NAMALWA (cell line): ENCODE measurements around the gene MEGF11.

Source experiments
- DNase-seq: peaks from one replicate; pipeline ENCODE4 v3.0.0-alpha.2; 2015; ENCODE audit warnings: low spot score

The MEGF11 gene

GRCh38 chr15:66112388-66112787 is 141.2 kb downstream of the MEGF11 start:
- no peak for DNase-seq

DNA sequence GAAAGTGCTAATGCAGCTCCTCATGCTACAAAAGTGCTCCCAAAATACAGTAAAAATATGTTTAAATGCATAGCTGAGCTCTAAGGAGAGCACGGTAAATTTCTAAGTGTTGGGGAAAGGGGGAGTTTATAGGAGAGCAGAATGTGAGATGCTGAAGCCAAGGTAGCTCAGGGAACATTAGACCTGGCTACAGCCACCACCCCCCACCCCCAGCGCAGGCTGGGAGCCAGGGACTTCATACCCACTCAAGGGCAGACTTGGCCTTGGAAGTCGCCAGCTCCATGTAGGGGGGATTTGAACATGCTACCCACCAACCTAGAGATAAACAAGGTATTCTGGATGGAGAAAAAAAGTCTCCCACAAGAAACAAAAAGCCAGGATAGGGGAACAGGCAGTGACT is 142.2 kb downstream of the MEGF11 start:
- DNase-seq = no peak

DNA sequence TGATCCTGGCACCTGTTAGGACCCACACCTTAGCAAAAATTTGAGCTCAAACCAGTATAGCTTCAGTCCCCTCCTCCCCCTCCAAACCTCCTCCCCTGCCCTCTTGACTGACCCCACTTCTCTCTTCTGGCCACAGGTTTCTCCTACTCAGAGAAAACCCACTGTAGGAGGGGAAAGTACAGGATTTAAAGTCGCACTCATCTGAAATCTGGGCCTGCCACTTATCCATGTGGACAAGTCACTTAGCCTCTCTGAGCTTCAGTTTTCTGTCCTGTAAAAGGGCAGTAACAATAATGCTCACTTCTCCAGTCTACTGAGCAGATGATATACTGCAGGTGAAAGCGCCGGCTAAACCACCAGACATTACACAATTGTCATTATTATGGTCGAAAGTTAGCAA is 142.7 kb downstream of the MEGF11 start:
- DNase-seq = no peak

- no peak for DNase-seq
Measured at GRCh38 chr15:66109826-66110225, 143.7 kb downstream of the MEGF11 start.

GRCh38 chr15:66108483-66109265 is 144.9 kb downstream of the MEGF11 start:
- DNase-seq = no peak

DNA sequence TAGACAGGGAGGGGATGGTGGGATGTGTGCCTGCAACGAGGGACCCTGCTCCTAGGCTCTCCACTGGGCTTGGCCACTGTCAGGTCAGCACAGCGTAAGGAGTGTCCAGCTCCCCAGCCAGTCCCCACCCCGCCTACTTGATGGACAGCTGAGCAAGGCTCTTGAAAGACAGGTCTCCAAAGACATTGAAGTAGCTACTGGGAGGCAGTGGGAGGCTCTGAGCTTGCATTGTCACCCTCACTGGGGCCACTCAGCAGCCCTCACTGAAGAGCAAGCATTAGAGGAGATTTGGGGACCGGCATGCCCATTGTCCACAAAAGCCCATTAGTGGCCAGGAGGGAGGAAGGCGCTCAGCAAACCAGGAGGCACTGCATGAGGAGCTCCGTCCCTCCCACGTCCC is 146.5 kb downstream of the MEGF11 start:
- no peak for DNase-seq

DNA sequence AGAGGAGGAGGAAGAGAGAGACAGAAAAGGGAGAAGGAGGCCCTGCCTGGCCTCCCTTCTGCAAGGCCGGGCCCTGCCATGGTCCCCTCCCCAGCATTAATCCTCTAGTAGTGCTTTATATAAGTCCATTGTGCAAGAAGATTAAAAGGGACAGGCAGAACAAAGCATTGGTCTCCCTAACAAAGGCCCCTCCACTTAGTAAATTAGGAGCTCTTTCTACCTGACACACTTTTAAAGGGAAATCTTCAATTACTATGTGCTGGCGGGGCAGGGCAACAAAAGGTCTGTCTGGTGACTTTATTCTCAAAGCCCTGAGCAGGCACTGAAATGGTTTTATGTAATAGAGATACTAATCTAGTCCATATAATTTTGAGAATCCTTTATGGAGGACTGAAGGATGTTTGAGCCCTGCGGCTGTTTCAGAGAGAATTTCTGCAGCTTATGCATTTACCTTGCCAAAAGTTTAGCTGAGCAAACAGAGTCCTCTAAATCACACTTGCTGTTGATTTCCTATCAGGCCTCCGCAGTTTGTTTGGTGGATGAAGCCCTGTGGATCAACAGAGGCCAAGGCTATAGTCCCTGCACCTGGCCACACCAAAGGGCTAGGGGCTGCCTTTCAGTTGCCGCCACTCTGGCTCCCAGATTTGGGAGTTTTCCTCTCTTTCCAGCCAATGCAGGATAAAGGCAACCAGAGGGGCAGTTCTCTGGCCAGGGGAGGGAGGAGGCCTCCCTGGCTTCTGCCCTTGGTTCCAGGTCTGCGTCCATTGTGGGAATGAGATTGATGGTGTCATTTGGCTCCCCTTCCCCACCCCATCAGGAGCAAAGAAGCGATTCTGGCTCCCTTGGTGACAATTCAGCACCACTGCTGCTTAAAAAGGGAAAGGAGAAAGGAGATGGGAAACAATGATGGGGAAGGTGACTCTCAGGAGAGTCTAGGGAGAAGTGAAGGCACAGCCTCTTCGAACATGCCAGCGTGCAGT is 148.0 kb downstream of the MEGF11 start:
- no peak for DNase-seq

DNA sequence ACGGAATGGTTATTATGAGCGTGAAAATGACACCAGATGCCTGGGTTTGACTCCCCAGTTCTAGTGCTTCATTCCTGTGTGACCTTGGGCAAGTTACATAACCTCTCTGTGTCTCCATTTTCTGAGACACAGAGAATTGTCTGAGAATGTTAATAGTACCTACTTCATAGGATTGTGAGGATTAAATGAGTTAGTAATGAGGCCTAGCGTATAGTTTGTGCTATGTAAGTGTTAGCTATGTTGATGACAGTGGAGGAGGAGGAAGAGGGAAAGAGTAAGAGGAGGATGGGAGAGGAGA is 150.3 kb downstream of the MEGF11 start:
- no peak for DNase-seq

DNA sequence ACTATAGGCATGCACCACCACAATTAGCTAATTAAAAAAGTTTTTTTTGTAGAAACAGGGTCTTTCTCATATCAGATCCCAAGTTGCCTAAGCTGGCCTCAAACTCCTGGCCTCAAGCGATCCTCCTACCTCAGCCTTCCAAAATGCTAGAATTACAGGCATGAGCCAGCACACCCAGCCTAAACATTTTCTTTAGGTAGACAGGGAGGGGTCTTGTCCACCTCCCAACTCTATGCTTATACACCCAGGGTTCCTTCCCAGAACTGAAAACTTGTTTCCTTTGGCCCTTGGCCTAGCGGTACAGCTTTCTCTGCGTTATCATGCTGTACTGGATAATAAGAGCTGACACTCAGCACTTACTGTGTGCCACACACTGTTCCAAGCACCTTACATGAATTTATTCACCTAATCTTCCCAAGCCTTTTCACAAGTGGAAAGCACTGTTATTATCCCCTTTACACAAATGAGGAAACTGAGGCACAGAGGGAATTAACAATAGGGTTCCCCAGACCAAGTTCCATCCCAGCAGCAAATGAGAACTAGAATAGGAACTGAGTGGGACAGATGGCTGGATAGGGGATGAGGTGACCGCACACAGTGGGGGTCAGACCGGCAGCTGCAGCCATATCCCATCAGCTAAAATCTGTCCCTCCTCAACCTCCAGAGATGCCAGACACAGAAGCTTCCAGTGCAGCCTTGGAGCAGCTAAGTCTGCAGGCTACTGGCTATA is 150.8 kb downstream of the MEGF11 start:
- no peak for DNase-seq

GRCh38 chr15:66101715-66102395 is 151.7 kb downstream of the MEGF11 start:
- DNase-seq = no peak

- DNase-seq = no peak
Measured at GRCh38 chr15:66100761-66101160, 152.8 kb downstream of the MEGF11 start.

DNA sequence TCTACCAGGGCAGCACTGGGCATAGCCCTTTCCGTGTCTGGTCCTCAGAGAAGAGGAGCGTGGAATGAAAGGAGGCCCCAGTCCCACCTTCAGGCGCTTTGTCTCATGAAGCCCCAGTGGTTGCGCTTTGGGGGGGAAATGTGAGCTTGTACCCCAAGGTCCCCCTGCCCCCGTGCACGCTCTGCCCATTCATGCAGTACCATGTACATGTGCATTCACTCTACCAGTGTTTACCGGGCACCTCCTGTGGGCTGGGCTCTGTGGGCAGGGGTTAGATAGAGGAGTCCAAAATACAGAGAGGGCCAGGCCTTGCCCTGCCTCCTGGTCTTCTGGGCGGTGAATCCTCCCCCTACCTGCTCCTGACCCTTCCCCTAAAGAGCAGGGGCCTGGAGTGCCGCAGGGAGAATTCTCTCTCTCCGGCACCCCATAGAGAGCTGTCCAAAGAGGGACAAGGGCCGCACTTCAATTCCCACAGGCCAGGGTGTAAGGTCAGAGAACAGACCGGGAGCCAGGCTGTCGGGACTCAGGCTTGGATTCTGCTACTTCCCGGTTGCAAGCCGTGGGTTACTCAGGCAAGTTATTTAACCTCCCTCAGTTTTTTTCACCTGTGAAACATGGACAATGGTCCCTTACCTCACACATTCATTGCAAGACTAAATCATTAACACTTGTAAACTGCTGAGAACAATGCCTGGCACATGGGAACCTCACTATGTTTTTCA is 153.4 kb downstream of the MEGF11 start:
- no peak for DNase-seq

DNA sequence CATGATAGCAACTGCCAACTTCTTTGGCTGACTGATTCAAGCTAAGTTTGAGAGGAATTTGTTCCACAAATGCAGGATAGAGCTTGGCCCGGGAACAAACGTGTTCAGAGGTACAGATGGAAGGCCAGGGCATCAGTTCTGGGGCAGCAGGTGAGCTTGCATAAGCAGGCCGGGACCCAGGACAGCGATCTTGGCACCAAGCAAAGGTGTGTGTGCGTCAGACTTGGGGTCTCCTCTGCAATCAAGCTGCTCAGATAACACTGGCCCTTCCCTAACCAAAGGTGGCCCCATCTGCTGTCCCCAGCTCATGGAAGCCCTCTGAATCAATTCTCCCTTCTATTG is 155.6 kb downstream of the MEGF11 start:
- no peak for DNase-seq

- no peak for DNase-seq
Measured at GRCh38 chr15:66097151-66098021, 156.2 kb downstream of the MEGF11 start.

GRCh38 chr15:66096688-66097058 is 156.9 kb downstream of the MEGF11 start:
- no peak for DNase-seq

DNA sequence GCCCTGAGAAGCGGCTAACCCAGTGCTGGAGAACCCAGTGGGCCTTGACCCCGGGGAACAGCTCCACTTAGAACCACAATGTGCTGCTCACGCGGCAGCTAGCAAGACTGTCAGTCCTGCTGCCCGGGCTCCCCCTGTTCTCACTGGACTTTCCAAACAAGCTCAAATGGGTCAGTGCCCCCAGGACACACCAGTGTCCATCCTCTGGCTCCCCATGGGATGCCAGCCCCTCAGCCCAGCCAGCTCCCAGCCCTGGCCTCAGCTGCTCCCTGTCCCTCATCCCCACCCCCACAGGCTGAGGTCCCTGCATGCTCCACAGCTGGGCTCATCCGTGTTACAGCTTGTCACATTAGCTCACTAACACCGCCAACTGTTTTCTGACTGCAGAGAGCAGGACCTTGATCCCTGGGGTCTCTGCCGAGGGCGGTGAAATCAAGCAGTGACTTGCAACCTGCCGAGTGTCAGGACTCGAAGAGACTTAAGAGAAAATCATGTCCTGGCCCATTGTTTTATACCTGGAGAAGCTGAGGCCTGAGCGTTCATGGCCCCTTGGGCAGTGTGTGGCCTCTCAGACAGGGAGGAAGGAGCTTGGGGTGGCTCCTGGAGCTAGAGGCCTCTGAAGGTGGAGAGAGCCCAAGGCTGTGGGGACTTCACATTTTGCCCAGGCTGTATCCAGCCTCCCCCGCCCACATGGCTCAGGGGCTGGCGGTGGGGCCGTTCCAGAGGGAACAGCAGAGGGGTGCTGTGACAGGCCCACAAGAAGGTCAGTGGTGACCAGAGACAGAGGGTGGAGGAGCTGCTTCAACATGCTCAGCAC is 157.5 kb downstream of the MEGF11 start:
- DNase-seq = no peak

DNA sequence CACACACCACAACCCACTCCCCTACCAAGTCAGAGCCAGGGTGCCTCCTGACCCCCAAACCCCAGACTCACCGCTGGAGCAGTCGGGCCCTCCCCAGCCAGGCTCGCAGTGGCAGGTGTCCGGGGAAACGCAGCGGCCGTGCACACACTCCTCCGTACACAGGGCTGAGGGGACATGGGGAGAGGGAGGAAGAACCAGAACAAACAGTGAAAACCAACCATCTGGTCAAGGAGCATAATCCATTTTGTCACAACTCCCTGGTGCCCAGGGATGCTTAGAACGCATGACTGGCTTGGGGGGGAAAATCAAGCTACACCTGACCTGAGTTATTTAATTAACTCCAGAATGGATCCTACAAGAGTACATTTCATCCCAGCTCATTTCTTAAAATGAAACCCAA is 159.2 kb downstream of the MEGF11 start:
- DNase-seq = no peak

DNA sequence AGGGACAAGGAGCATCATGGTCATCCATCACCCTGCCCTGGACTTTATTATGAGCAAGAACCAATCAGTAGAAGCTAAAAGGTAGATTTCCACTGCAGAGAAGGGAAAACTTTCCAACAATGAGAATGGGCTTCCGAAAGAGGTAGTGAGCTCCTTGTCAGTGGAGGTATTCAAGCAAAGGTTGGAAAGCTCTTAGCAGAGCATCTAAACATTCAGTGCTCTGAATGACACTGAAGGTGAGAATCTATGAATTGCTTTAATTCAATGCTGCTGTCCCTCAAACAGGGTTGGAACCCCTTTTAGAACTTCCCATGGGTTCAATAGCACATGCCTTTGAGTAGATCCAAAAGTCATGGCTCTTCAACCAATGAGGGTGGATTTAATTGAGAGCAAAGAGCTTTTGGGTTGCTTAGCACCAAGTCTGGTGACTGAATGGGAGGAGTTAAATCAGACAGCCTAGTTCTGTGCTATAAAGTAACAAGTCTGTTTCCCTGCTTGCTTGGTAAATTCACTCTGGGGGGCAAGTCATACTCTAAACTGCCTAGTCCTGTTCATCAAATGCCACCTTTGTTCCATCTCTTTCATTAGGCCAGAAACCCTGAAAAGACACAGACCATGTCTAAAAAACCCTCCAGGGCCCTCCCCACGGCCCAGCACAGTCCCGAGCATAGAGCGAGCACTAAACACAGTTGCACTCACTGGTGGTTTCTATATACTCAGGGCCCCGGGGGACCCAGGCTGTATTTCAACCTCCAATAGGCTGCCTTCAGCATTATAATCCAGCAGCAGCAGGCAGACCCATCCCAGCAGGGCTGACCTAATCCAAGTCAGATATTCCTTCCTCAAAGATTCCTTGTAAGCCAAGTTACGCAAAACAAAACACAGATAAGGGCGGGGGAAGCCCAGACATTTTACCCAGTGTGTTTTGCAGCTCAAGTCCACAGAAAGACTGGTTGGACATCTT is 161.2 kb downstream of the MEGF11 start:
- no peak for DNase-seq

DNA sequence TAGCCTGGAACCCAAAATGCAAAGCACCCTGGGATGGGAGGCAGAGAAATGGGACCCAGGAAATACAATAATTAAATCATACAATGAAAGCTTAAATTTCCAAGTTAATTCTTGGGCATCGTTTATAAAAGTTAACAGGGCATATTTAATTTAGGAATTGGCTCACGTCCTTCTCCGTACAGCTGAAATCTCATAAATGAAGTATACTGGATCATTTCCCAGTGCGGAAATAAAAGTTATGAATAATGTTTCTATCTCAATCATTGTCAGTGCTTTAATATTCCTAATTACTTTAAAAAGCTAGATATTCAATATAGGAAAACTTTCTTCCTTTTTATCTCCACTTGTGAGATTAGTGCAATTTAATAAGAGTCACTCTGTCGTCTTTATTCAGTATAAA is 164.0 kb downstream of the MEGF11 start:
- DNase-seq = no peak
